Stimulated activated naive CD8-positive, alpha-beta T cell treated with anti-CD3 and anti-CD28 coated beads, Interleukin-15, amount 100 ng/mL, for 72 hours (primary cell): ENCODE measurements around the gene DRGX.

ENCODE experiments used
- ATAC-seq: fragments of 150-1000 bp; cut with Tn5 transposase; 2 replicates; pipeline ENCODE4 v1.10.0; 2021; ENCODE audit warnings: mild to moderate bottlenecking, moderate library complexity
- DNase-seq, 2 donors: peaks; one replicate each; pipeline ENCODE4 v3.0.0; 2021 to 2022
- H3K27ac Mint-ChIP-seq, 2 donors: one replicate each; pipeline ENCODE4 v1.8.0; 2022; ENCODE audit warnings: mild to moderate bottlenecking in 2 of 2, mixed read lengths in 2 of 2, moderate library complexity in 2 of 2
- H3K27me3 Mint-ChIP-seq: one replicate; pipeline ENCODE4 v1.8.0; 2022; ENCODE audit warnings: mixed read lengths
- H3K4me1 Mint-ChIP-seq: one replicate; pipeline ENCODE4 v1.8.0; 2022; ENCODE audit warnings: mild to moderate bottlenecking, mixed read lengths
- H3K4me3 Mint-ChIP-seq, 2 donors: one replicate each; pipeline ENCODE4 v1.8.0; 2022; ENCODE audit warnings: mild to moderate bottlenecking in 2 of 2, mixed read lengths in 2 of 2, moderate library complexity in 1 of 2
- H3K9me3 Mint-ChIP-seq, 2 donors: one replicate each; pipeline ENCODE4 v1.8.0; 2022; ENCODE audit warnings: mixed read lengths in 2 of 2

DRGX gene

GRCh38 chr10:49328401-49329145, 67.3 kb downstream of the DRGX start:
- ATAC-seq (no peak), DNase-seq (no peak)
- Mint-ChIP-seq H3K27me3 (no peaks in the 10 kb centered on the region), H3K4me3 (no peak overlapping the region), H3K9me3 (peaks cover 0 to 1% of the 10 kb centered on the region in 2 donors), H3K4me1 (no peaks in the 10 kb centered on the region), H3K27ac (no peak overlapping the region)

DNA sequence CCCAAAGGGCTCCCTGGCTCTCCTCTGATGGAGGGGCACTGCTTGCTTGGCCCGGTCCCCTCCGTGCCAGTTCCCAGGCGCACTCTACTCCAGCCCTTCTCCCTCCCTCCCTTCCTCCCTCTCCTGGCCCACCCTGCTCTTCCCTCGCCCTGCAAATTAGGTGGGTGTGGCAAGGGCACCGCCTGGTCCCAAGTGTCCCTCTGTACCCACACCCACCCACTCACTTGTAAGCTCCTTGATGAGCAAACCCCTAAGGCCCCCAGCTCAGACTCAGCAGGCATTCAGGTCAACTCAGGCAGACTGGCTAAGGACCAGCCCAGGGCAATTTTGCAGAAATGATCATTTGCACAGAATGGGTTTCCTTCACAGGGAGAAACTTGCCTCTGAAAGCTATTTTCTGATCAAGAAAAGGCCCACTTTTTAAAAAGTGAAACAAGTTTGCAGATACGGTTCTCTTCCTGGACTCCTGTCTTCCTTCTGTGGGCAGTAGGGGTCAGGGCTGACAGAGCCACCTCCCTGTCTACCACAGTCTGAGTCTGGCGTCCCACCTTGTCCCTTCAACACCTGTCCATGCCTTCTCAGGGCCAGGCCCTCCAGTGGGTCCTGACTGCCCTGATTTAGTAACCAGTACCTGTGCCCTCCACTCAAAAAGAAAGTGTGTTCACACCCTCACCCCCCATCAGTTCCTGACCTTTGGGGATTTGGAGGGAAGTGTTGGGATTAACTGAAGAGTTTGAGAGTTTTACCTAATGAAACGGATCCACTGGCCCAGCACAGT, 68.7 kb downstream of the DRGX start:
- H3K4me3 Mint-ChIP-seq = no peak overlapping the region
- H3K27me3 Mint-ChIP-seq = no peaks in the 10 kb centered on the region
- ATAC-seq (peak; percentile 19), DNase-seq (no peak)
- no peaks in the 10 kb centered on the region for H3K4me1 Mint-ChIP-seq
- no peaks in the 10 kb centered on the region for H3K9me3 Mint-ChIP-seq
- no peak overlapping the region for H3K27ac Mint-ChIP-seq

DNA sequence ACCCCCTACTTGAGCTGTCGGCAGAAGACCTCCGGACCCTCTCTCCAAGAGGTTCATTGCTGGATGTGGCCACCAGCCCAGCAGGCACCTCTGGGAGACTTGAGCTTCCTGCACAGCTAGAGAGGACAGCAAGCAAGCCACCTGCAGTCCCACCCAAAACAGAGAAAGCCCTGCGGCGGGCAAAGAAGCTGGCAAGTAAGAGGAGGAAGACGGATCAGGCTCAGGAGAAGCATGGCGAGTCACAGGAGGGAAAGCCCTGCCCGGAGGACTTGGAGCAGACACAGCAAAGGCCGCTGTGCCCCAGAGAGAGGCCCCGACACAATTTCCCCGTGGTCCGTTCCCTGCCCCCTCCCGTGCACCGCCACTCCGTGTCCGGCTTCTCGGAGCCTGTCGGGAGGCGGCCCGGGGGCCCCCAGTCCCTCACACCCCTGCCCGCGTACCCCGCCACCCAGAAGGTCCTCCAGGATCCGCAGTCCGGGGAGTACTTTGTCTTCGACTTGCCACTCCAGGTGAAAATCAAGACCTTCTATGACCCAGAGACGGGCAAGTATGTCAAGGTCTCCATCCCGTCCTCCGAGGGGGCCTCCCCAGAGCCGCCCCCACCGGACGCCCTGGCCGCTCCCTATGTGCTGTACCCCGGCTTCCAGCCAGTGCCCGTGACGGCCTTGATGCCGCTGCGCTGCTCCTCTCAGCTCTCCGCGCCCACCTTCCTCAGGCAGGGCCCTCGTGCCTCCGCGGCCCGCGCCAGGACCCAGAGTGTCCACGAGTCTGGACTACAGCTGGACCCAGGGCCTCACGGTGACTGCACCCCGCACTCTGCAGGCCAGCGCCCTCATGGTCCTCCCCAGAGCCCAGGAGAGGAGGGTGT, 69.7 kb downstream of the DRGX start:
- Mint-ChIP-seq H3K9me3 (no peaks in the 10 kb centered on the region), H3K4me3 (no peak overlapping the region), H3K27me3 (no peaks in the 10 kb centered on the region), H3K27ac (no peak overlapping the region), H3K4me1 (no peaks in the 10 kb centered on the region)
- ATAC-seq (peak; percentile 55), DNase-seq (no peak)

DNA sequence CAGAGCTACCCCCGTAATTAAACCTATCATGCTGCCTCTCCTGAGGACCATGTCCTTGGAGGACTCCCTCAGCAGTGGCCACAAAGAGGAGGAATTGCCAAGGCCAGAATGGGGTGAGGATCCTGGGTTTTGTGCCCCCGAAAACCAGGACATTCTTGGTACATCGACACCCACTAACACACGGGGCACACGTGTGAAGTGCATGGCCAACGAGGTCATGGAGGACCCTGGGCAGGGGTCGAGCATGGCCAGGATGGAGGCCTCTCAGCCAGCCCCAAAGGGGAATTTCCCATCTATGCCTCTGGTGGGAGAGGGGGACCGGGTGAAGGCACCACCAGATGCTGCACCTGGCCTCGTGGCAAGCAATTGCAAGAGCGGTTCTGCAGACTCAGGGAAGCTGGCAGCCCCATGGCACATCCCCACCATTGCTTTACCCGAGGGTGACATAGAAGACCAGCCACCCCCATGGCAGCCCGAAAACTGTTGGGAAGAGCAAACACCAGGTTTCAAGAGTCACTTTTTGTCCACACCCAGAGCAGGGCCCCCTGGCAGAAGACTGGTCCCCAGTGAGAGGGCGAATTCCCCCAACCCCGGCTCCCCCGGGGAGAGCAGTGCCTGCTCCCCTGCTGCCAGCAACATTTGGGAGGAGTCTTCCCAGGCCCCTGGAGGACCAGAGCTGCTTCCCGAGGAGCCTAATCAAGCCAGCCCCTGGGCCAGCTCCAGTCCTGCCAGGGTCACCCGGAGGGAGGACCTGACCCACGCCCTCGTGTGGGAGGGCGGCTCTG, 70.6 kb downstream of the DRGX start:
- Mint-ChIP-seq H3K27ac (no peak overlapping the region), H3K27me3 (no peaks in the 10 kb centered on the region), H3K4me1 (no peaks in the 10 kb centered on the region), H3K4me3 (no peak overlapping the region), H3K9me3 (no peaks in the 10 kb centered on the region)
- no peak for DNase-seq
- ATAC-seq = peak; percentile 10

DNA sequence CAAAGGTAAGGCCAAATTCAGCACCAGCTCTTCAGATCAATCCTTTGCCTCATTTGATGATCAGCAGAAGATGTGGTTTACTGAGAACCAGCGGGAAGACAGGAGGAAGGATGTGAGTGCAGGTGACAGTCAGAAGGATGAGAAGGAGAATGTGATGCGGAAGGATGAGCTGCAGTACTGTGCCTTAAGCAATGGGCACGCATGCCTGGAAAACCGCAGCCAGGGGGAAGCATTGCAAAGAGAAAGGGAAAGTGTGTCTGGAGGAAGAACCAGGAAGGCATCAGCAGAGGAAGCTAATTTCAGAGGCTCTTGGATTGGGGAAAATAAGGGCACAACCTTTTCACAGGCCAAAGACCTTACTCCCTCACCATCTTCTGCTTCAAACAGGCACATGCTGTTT, 71.2 kb downstream of the DRGX start:
- Mint-ChIP-seq H3K4me1 (no peaks in the 10 kb centered on the region), H3K27ac (no peak overlapping the region), H3K27me3 (no peaks in the 10 kb centered on the region), H3K9me3 (no peaks in the 10 kb centered on the region), H3K4me3 (no peak overlapping the region)
- ATAC-seq = no peak
- DNase-seq = no peak

DNA sequence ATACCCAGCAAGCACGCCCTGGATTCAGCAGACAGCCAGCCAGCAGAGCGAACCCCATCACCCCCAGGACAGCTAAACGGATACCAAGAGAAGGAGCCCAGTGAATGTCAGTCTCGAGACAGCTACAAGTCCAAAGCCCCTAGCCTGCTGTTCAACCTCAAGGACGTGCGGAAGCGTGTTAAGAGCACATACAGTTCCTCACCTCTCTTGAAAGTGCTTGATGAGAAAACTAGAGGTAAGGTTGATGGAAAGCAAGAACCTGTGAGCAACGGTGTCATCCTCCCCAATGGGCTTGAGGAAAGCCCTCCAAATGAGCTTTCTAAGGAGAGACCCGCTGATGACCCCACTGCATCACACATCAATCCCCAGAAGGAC, 72.0 kb downstream of the DRGX start:
- ATAC-seq = no peak
- no peak overlapping the region for H3K27ac Mint-ChIP-seq
- H3K4me3 Mint-ChIP-seq = no peak overlapping the region
- H3K4me1 Mint-ChIP-seq = no peaks in the 10 kb centered on the region
- no peaks in the 10 kb centered on the region for H3K9me3 Mint-ChIP-seq
- DNase-seq = no peak
- no peaks in the 10 kb centered on the region for H3K27me3 Mint-ChIP-seq

DNA sequence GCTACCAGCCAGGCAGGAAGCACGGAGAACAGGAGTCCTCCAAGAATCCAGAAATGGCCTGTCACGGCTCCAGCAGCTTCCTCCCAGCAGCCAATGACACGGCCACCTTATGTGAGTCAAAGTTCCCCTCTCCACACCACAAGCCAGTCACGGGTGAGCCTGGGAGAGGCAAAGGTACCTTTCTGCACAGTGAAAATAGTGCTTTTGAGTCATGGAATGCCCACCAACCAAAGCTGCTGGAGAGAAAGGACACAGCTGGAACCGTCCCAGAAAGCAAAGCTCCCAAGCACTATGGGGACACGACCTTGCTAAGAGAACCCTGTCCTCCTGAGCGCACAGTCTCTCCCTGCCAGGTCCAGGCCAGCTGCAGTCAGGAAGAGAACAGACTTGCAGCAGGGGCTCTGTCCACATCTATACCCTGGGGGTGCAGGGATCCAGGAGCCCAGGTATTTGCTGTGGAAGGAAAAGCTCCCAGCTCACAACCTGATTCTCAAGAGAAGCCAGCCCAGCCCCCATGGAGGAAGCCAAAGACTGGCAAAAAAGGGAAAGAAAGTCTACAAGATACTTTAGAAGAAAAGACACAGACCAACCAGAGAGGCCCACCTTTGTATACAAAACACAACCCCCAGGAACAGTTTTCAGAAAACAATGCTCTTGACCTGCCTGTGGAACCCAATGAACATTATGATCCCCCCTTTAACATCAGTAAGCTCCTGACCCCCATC, 72.6 kb downstream of the DRGX start:
- Mint-ChIP-seq H3K27me3 (no peaks in the 10 kb centered on the region), H3K9me3 (no peaks in the 10 kb centered on the region), H3K4me1 (no peaks in the 10 kb centered on the region), H3K27ac (no peak overlapping the region), H3K4me3 (no peak overlapping the region)
- DNase-seq (no peak), ATAC-seq (no peak)

DNA sequence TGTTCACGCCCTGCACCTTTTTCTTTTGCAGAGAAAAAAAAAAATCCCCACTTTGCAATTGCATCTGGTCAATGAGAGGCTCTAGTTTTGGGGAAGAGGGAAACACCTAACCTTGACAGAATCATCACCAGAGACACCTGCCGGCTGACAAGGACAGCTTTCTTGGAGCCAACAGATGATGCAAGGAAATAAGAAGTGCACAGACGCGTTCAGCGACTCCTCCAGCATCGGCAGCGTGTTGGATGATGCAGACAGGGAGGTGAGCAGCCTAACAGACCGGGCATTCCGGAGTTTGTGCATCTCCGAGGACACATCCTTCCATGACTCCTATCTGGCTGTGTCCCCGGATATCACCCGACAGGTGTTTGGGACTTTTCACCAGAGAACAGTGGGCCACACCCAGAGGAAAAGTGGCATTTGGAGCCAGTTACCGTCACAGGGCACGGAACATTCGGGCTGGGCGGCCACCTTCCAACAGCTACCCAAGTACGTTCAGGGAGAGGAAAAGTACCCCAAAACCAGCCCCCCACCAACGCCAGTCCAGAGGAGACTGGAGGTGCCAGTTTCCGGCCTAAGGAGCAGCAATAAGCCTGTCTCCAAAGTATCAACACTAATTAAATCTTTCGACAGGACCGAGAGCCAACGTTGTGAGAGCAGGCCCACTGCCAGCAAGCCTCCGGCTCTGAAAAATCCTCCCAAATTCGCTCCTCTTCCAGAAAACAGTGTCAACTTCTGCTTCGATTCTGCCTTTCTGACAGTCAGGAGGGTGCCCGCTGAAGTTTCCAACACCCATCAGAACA, 73.3 kb downstream of the DRGX start:
- H3K9me3 Mint-ChIP-seq = no peaks in the 10 kb centered on the region
- no peaks in the 10 kb centered on the region for H3K27me3 Mint-ChIP-seq
- H3K4me1 Mint-ChIP-seq = no peaks in the 10 kb centered on the region
- ATAC-seq (no peak), DNase-seq (no peak)
- H3K4me3 Mint-ChIP-seq = no peak overlapping the region
- H3K27ac Mint-ChIP-seq = no peak overlapping the region

DNA sequence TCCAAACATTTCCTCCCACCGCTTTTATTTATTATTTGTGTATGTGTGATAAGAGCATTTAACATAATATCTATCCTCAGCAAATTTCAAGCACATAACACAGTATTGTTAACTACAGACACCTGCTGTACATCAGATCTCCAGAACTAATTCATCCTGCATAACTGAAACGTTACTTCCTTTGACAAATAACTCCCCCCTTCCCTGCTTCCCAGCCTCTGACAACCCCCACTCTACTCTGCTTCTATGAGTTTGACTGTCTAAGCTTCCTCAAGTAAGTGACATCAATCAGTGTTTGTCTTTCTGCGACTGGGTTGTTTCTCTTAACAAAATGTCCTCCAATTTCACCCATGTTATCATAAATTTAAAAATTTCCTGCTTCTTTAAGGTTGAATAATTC, 74.9 kb downstream of the DRGX start:
- H3K9me3 Mint-ChIP-seq = no peaks in the 10 kb centered on the region
- H3K27ac Mint-ChIP-seq = no peak overlapping the region
- DNase-seq (no peak), ATAC-seq (no peak)
- H3K27me3 Mint-ChIP-seq = no peaks in the 10 kb centered on the region
- no peaks in the 10 kb centered on the region for H3K4me1 Mint-ChIP-seq
- no peak overlapping the region for H3K4me3 Mint-ChIP-seq

DNA sequence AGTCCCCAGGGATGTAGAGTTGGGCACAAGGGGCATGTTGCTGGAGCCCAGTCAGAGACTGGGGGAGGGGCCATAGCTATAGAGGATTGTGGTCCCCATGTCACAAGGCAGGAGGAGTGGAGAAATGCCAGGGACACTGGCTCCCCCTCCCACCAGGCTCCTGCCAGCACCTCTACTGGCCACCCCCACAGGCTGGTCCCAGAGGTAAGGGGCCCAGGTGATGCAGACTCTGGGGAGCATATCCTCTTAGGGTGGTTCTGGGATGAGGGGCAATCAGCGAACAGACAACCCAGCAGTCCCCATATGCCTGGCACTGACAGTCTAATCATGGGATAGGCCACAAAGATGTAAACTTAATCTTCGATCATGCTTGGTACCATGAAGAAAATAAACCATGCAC, 75.7 kb downstream of the DRGX start:
- ATAC-seq (peak; percentile 20), DNase-seq (no peak)
- Mint-ChIP-seq H3K4me3 (no peak overlapping the region), H3K27ac (peak overlapping the region in 1 of 2 donors; percentile 70), H3K4me1 (no peaks in the 10 kb centered on the region), H3K9me3 (no peaks in the 10 kb centered on the region), H3K27me3 (no peaks in the 10 kb centered on the region)

DNA sequence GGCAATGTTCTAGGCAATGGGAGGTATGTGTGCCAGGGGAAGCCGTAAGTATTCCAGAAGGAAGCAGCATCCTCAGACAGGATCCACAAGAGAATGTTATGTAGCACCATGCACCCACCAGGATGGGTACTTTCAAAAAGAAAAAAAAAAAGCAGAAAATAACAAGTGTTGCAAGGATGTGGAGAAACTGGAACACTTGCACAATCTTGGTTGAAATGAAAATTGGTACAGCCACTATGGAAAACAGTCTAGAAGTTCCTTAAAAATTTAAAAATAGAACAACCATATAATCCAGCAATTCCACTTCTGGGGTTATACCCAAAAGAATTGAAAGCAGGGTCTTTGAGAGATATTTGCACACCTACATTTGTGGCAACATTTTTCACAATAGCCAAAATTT, 76.7 kb downstream of the DRGX start:
- DNase-seq (no peak), ATAC-seq (no peak)
- Mint-ChIP-seq H3K4me3 (no peak overlapping the region), H3K9me3 (no peaks in the 10 kb centered on the region), H3K27me3 (no peaks in the 10 kb centered on the region), H3K4me1 (no peaks in the 10 kb centered on the region), H3K27ac (no peak overlapping the region)

GRCh38 chr10:49318755-49319154, 77.1 kb downstream of the DRGX start:
- H3K27ac Mint-ChIP-seq = no peak overlapping the region
- H3K27me3 Mint-ChIP-seq = peaks cover under 1% of the 10 kb centered on the region
- H3K4me3 Mint-ChIP-seq = no peak overlapping the region
- DNase-seq (no peak), ATAC-seq (no peak)
- H3K9me3 Mint-ChIP-seq = no peaks in the 10 kb centered on the region
- no peaks in the 10 kb centered on the region for H3K4me1 Mint-ChIP-seq

- Mint-ChIP-seq H3K4me3 (no peak overlapping the region), H3K27me3 (peaks cover 7% of the 10 kb centered on the region), H3K4me1 (no peaks in the 10 kb centered on the region), H3K27ac (no peak overlapping the region), H3K9me3 (no peaks in the 10 kb centered on the region)
- ATAC-seq (no peak), DNase-seq (no peak)
Measured at GRCh38 chr10:49318028-49318427, 77.9 kb downstream of the DRGX start.

- Mint-ChIP-seq H3K9me3 (peaks cover 0 to 4% of the 10 kb centered on the region in 2 donors), H3K27ac (no peak overlapping the region), H3K4me3 (no peak overlapping the region), H3K4me1 (peaks cover 16% of the 10 kb centered on the region), H3K27me3 (peaks cover 8% of the 10 kb centered on the region)
- no peak for DNase-seq
- no peak for ATAC-seq
Measured at GRCh38 chr10:49314806-49315205, 81.1 kb downstream of the DRGX start.
